Spleen (tissue), 7 donors: Measurements from ENCODE around the gene GAS6.

Source experiments
- POLR2A ChIP-seq, 3 donors: fragments of 450-650 bp; IDR thresholded peaks; one replicate each; pipeline ENCODE4 v1.5.1; 2017; ENCODE audit warnings: antibody characterized with exemption in 3 of 3, mild to moderate bottlenecking in 1 of 3
- POLR2AphosphoS5 ChIP-seq, 3 donors: sonication (generic); formaldehyde crosslinking; IDR thresholded peaks; one replicate each; pipeline ENCODE4 v1.5.1; 2017; ENCODE audit warnings: antibody characterized with exemption in 3 of 3
- TF ChIP-seq, protein P1 (sequence below), 11 experiments: fragments of 200-600 bp in 7 of 11; fragments of 450-650 bp in 4 of 11; sonication (generic) in 4 of 11; IDR thresholded peaks in 8 of 11; conservative IDR thresholded peaks in 3 of 11; 1 replicate in 7 of 11; 2 replicates in 4 of 11; pipeline versions ENCODE4 v1.4.0 to v1.8.0; 2016 to 2021; ENCODE audit warnings: antibody characterized with exemption in 11 of 11, inconsistent platforms in 4 of 11, mild to moderate bottlenecking in 1 of 11
- donor health status: DM: no; HTN: no; CAD: no; lungs with moderate emphysema.
- donor health status: DM: no; HTN: no; CAD: no.
- donor health status: DM: no; HTN: no; CAD: no.

GRCh38 chr13:113901231-113901630 lies 37.4 kb upstream of the GAS6 start:
- TF ChIP-seq, protein P1, sequence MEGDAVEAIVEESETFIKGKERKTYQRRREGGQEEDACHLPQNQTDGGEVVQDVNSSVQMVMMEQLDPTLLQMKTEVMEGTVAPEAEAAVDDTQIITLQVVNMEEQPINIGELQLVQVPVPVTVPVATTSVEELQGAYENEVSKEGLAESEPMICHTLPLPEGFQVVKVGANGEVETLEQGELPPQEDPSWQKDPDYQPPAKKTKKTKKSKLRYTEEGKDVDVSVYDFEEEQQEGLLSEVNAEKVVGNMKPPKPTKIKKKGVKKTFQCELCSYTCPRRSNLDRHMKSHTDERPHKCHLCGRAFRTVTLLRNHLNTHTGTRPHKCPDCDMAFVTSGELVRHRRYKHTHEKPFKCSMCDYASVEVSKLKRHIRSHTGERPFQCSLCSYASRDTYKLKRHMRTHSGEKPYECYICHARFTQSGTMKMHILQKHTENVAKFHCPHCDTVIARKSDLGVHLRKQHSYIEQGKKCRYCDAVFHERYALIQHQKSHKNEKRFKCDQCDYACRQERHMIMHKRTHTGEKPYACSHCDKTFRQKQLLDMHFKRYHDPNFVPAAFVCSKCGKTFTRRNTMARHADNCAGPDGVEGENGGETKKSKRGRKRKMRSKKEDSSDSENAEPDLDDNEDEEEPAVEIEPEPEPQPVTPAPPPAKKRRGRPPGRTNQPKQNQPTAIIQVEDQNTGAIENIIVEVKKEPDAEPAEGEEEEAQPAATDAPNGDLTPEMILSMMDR (IDR thresholded peaks at IDR 0.05 in 8 of 11, conservative IDR thresholded peaks at IDR 0.05 in 3 of 11): no peak
- TF ChIP-seq POLR2A (IDR thresholded peaks at IDR 0.05): no peak
- no peak for TF ChIP-seq POLR2AphosphoS5 (IDR thresholded peaks at IDR 0.05)
